Peyer's patch (tissue), 4 donors: ENCODE results near the gene LRRC46.

Source experiments
- POLR2A ChIP-seq, 2 donors: fragments of 450-650 bp; IDR thresholded peaks; one replicate each; pipeline ENCODE4 v1.5.1; 2017; ENCODE audit warnings: antibody characterized with exemption in 2 of 2, mild to moderate bottlenecking in 2 of 2, moderate library complexity in 2 of 2
- TF ChIP-seq, protein P1 (sequence below), 6 experiments: fragments of 450-650 bp in 4 of 6; fragments of 200-600 bp in 2 of 6; sonication (generic) in 1 of 6; IDR thresholded peaks; one replicate each; pipeline ENCODE4 v1.5.1; 2017 to 2019; ENCODE audit warnings: antibody characterized with exemption in 6 of 6, mild to moderate bottlenecking in 3 of 6, moderate library complexity in 1 of 6

DNA sequence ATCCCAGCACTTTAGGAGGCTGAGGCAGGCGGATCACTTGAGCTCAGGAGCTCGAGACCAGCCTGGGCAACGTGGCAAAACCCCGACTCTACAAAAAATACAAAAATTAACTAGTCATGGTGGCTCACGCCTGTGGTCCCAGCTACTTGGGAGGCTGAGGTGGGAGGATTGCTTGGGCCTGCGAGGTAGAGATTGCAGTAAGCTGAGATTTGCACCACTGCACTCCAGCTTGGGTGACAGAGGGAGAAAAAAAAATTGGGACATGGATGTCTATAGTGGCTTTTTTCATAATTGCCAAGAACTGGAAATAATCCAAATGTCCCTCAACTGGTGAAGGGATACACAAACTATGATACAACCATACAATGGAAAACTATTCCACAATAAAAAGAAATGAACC lies 38.5 kb upstream of the LRRC46 start:
- no peak for TF ChIP-seq POLR2A (IDR thresholded peaks at IDR 0.05)
- TF ChIP-seq, protein P1, sequence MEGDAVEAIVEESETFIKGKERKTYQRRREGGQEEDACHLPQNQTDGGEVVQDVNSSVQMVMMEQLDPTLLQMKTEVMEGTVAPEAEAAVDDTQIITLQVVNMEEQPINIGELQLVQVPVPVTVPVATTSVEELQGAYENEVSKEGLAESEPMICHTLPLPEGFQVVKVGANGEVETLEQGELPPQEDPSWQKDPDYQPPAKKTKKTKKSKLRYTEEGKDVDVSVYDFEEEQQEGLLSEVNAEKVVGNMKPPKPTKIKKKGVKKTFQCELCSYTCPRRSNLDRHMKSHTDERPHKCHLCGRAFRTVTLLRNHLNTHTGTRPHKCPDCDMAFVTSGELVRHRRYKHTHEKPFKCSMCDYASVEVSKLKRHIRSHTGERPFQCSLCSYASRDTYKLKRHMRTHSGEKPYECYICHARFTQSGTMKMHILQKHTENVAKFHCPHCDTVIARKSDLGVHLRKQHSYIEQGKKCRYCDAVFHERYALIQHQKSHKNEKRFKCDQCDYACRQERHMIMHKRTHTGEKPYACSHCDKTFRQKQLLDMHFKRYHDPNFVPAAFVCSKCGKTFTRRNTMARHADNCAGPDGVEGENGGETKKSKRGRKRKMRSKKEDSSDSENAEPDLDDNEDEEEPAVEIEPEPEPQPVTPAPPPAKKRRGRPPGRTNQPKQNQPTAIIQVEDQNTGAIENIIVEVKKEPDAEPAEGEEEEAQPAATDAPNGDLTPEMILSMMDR (IDR thresholded peaks at IDR 0.05) = no peak
